ENCODE measurements around the gene DENND1B.

GRCh38 chr1:197771904-197772556 lies 3.2 kb downstream of the DENND1B start:
- TF ChIP-seq, protein P1, sequence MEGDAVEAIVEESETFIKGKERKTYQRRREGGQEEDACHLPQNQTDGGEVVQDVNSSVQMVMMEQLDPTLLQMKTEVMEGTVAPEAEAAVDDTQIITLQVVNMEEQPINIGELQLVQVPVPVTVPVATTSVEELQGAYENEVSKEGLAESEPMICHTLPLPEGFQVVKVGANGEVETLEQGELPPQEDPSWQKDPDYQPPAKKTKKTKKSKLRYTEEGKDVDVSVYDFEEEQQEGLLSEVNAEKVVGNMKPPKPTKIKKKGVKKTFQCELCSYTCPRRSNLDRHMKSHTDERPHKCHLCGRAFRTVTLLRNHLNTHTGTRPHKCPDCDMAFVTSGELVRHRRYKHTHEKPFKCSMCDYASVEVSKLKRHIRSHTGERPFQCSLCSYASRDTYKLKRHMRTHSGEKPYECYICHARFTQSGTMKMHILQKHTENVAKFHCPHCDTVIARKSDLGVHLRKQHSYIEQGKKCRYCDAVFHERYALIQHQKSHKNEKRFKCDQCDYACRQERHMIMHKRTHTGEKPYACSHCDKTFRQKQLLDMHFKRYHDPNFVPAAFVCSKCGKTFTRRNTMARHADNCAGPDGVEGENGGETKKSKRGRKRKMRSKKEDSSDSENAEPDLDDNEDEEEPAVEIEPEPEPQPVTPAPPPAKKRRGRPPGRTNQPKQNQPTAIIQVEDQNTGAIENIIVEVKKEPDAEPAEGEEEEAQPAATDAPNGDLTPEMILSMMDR (IDR thresholded peaks at IDR 0.05; ENCODE audit: poor library complexity): no peak
- TF ChIP-seq EZH2 (IDR thresholded peaks at IDR 0.05; ENCODE audit: borderline replicate concordance): no peak
